HL-60/S4 treated with phorbol 12-myristate 13-acetate at 8.2 ng/mL for 4 days and 3 days (cell line): Measurements from ENCODE around the gene CNOT6L.
"Not testable (repeated sequence)": the region's sequence is repeated elsewhere in the genome, so short reads cannot be mapped to it uniquely, and the experiment has no call there.

ENCODE experiments used
- in situ Hi-C: fragments of 300-500 bp; cut with MboI; formaldehyde crosslinking; loops from 2 replicates; pipeline ENCODE4 v1.15.0; 2022; ENCODE audit warnings: low sequenced_read_pairs

Gene CNOT6L

DNA sequence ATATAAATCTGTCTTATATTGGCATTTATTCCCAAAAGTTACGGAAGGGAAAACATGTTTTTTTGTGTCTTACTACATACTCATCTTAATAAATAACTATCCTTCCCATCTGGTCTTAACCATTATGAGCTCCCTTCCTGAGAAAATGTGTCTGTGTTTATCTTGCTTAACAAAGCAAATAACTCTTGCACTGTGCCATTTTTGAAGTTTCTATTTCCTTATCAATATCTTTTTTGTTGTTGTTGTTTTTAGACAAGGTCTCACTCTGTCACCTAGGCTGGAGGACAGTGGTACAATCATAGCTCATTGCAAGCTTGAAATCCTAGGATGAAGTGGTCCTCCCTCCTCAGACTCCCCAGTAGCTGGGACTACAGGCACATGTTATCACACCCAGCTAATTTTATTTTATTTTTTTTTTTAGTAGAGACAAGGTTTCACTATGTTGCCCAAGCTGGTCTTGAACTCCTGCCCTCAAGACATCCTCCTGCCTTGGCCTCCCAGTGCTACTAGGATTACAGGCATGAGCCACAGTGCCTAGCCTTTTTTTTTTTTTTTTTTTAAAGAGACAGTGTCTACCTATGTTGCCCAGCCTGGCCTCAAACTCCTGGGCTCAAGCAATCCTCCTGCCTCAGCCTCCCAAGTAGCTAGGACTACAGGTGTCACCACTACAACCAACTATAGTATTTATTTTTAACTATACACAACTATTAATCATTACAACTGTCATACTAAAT, 36.9 kb downstream of the CNOT6L start:
- in situ Hi-C loops: no loop called here

DNA sequence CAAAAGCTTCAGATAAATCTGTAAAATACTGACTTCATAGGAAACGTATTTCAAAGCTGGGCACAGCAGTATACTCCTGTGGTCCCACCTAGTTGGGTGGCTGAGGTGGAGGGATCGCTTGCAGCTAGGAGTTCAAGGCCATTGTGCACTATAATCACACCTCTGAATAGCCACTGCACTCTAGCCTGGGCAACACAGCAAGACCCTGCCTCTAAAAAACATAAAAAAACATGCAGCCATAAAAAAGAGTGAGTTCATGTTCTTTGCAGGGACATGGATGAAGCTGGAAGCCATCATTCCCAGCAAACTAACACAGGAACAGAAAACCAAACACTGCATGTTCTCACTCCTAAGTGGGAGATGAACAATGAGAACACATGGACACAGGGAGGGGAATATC, 38.4 kb downstream of the CNOT6L start:
- in situ Hi-C loops: not testable (repeated sequence)

DNA sequence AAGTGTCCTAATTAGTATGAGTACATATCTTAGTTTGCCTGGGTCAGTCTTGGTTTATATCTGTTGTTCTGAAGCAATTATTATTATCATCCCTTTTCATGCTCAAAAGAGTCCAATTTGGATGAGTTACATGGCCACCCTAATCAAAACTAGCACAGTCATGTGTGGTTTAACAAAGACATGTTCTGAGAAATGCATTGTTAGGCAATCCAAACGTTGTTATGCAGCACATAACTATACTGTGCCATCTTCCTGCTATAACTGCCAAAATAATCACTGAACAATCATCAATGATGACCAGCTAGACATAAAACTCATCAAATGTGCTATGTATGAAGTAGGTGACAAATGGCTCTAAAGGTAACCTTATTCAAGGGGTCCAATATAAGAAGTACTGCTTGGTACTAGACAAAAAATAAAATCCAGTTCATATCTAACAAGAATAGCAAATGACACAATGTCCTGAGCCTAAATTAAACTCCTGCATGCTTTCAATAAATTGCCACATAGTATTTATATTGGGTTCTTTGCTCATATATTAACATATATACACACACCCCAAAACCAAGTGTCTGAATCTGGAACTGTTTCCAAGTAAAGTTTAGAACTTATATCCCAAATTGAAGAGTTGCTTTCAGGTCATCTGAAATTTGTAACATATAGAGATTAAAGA, 41.9 kb downstream of the CNOT6L start:
- in situ Hi-C loops: no loop called here

DNA sequence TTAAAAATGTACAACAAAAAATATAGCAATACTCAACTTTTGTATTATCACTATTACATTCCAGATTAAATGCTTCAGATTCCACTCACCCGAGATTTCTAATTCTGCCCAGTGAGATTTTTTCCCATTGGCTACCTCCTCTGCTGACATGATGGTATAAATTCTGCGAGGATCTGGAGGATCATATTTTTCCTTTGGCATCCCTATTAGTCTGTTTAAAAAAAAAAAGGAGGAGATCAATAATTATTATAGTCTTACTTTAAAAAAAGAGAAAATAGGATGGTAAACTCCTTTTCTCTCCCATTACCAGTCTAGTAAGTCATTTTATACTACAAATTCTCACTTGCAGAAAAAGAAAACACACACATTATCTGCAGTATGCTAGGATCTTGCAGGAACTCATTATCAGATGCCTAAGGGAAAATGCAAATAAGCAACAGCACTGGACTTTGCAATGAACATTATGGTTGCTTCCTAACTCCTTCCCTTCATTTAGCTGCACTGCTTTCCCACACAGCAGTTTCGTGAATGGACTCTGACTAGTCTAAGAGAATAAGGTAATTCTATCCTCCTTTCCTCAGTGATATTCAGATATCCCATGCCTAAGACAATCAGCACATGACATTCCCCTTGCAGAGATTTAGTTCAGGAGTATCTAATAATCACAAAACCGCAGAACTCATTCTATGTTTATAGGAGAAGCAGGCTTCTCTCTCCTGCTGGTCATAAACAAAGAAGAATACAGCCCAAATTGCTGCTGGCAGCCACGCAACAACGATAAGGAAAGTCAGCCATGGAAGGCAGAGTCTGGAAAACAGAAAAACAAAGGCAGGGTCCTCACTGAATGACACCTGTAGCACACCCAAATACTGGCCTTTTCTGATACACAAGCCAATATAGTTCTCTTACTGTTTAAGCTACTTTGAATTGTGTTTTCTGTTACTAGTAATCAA, 42.7 kb downstream of the CNOT6L start:
- in situ Hi-C loops: no loop called here

DNA sequence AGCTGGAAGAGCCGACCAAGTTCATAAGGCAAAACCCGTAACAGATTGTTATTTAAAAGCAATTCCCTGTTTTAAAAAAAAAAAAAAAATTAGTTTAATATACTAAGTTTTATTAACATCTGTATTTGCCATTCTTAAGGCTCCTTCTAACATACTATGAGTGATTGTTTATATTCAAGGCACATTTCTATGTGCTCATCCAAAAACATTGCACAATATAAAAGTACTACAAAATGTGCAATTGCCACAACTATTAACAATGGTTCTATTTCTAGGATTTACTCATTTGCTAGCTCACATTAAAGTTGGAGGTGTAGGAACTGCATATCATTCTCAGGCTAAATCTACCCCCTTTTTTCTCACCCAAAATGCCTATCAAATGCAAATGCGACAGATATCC, 46.1 kb downstream of the CNOT6L start:
- in situ Hi-C loops: no loop called here

DNA sequence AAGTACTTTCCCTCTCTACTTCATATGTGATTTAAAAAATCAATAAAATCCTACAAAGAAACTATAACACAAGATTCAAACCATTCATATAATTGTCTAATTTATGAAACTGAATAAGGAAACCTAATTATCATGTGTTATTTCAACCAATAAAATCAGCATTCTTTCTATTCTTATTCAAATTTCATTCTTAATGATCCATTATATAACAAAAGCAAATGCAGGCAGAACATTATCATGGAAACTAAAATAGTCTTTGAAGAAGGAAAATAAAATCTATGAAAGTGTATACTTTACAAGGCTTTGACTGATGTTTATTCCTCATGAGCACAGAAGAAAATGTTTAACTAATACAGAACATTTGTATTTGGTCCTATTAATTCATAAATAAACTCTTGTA, 47.6 kb downstream of the CNOT6L start:
- in situ Hi-C loops: no loop called here

DNA sequence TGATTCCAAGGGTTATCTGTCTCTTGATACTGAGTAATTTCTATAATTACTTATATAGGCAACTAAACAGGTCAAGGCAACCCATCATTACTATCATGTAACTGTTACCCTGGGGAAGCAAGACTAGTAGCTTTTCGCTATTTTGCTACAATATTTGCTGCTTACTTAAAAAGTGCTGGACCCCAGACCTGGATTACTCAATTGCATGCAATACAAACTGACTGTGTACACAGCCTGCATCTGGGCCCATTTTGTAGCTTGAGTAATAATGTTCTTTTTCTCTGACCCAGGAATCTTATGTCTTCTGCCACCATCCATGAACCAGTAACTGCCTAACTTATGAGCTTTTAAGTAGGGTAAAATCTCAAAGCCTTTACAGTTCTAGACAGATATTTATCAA, 53.4 kb downstream of the CNOT6L start:
- in situ Hi-C loops: no loop called here

DNA sequence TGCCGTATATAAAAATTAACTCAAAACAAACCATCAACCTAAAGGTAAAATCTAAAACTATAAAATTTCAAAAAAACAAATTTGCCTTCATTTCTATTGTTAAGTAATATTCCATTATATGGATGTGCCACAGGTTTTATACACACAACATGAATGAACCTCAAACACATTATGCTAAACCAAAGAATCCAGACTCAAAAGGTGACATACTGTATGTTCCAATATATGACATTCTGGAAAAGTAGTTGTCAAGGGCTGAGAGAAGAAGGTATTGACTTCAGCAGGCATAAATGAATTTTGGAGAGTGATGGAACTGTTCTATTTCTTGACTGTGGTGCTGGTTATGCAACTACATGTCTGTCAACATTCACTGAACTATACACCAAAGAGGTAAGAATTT, 56.6 kb downstream of the CNOT6L start:
- in situ Hi-C loops: no loop called here

DNA sequence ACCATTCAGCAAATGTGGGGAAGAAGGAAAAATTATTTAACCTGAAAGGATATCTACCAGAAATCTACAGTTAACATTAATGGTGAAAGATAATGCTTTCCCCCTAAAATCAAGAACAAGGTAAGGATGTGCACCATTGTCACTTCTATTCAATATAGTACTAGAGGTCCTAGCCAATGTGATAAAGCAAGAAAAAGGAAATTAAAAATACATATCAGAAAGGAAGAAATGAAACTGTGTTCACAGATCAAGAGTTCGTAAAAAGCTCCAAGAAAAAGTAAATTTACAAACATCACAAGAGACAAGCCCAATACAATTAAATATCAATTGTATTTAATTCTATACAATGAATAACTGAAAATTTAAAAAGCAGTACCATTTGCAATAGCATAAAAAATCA, 57.6 kb downstream of the CNOT6L start:
- in situ Hi-C loops: no loop called here

DNA sequence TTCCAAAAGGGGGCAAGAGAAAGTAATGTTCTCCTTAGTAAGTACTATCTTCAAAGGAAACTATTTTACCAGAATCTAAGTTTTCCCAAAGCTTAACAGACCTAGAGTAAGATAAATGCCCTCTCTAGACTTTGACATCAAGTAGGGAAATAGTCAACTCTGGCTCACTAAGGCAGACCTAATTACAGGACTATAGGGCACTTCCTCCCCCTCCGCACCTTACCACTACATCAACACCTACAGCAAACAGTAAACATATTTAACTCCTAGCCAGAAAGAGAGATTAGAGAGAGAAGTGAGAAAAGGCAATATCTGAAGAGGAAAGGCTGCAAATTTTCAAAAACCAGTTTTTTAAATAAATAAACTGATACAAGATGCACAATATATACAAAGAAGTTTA, 60.4 kb downstream of the CNOT6L start:
- in situ Hi-C loops: no loop called here

DNA sequence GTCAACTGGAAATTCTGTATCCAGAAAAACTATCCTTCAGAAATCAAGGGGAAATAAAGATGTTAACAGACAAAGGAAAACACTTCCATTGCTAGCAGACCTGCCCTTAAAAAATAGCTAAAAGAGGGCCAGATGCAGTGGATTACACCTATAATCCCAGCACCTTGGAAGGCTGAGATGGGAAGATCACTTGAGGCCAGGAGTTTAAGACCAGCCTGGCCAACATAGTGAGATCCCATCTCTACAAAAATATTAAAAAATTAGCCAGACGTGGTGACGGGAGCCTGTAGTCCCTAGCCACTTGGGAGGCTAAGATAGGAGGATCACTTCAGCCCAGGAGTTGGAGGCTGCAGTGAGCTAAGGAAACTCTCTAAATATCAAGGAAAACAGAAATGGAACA, 67.4 kb downstream of the CNOT6L start:
- in situ Hi-C loops: no loop called here

DNA sequence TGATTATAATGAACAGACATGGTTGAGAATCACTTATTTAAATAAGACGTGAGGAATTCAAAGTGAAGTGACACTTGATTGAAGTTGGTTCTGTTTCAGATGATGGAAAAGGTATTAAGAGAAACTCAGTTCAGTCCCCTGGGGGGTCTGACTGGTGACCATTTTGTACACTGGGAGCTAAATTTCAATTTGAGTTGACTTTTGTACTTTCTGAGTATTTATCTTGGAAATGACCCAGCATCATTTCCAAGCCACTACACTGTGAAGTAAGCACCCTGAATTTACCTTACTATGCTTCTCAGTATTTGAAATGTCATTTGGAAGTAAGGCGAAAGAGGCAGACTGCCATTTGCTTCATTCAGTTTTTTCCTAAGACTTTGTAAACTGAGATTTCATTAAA, 73.4 kb downstream of the CNOT6L start:
- in situ Hi-C loops: no loop called here

DNA sequence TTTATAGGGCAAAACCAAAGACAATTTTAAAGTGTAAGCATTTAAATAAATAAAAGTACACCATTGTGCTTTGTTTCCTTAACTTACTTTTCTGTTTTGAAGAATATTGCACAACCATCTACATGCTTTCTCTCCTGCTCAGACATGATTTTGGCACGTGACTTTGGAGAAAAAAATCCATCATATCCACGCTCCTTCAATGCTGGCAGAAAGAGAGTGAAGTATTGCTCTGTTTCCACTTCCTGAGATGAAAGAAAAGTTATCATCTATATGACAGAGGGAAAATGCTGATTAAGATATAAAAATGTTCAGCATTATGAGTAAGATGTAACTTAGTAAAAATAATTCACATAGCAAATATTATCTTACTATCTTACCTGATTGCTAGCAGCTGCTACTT, 77.1 kb downstream of the CNOT6L start:
- in situ Hi-C loops: no loop called here

DNA sequence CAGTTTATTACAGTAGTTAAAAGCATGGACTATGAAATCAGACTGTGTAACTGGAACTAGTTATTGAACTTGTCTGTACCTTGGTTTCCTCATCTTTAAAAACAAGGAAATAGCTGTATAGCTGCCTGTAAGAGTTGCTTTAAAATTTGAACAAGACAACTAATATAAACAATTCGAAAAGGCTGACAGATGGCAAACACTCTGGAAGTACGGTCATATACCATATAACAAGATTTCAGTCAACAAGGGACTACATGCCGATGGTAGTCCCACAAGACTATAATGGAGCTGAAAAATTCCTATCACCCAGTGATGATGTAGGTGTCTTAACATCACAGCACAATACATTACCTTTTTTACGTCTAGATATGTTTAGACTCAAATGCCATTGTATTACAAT, 78.7 kb downstream of the CNOT6L start:
- in situ Hi-C loops: no loop called here

DNA sequence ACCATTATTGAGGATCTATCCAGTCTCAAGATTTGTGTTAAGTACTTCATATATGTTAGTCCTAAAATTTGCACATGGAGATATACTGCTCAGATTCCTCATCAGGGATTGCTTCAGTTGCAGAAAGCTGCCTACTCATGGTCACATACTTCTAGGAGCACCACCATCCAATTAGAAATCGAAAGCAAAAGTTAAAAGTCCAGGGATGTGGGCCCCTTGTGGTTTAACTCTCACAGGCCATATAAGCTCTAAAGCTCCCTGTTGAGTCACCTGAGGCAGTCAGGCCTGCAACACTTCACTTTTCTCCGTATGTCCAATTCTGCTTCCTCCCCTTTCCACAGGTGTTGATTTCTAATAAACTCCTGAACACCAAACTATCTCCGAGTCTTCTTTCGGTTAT, 84.2 kb downstream of the CNOT6L start:
- in situ Hi-C loops: no loop called here

DNA sequence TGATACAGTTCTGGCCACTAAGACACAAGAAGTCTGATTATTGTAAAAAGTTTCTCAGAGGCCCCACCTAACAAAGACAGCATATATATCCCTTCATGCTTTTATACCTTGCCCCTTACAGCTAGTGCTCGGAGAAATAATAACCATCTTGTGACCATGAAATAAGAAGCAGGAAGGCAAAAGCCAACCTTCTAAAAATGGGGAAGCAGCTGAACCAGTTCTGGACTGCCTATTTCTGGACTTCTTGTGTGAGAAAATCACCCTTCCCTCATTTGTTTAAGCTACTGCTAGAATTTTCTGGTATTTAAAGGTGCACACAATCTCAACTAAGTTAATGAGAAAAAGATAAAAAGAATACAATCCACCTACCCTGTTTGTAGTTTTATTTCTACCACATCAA, 87.5 kb downstream of the CNOT6L start:
- in situ Hi-C loops: no loop called here

DNA sequence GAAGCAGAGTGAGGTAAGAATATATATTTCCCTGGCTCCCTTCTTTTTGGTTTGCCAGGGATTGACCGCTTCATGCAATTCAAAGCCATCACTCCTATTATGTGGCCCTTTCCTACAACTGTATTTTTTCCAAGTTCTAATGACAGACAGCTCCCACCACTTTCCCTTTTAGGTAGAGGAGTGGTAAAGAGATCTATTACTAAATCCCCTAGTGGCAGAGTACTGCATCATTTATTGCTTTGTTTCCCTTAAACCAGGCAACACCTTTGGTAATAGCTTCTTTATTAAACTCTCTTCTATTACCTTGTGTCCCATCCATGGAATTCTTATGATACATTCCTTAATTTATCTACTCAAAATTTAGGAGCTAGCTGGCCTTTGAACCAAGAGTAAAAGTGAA, 90.7 kb downstream of the CNOT6L start:
- in situ Hi-C loops: no loop called here

DNA sequence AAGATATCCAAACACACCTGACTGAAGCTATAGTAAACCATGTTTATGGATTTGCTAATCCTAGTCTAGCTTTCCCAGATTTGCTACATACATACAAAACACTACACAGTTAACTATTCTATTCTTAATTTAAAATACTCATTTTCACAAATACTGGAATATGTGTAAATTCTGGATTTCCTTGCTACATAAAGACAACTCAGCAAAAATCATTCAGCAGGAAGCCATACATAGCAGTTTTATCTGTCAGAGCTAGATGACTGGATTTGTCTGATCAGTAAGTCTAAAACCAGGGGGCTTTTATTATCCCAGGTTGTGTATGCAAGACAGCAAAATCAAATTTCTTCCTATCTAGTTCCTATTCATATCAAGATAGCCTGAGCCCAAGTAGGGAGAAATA, 98.1 kb downstream of the CNOT6L start:
- in situ Hi-C loops: no loop called here

DNA sequence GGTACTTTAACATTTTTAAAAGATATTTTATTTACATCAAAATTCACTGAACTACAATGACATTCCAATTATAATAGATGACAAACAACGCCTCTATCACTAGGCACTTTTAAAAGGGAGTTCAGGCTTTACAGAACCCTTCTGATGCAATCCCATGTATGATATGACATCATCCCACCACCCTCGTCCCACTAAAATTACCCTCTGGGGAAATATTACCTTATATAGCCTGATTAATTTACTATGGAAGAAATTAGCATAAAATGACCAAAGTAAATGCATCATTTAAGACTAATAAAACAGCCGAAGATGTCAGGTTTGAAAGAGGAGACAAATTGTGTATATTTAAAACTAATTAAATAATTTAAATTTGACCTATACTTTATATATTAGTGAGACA, 100.7 kb downstream of the CNOT6L start:
- in situ Hi-C loops: not testable (repeated sequence)

DNA sequence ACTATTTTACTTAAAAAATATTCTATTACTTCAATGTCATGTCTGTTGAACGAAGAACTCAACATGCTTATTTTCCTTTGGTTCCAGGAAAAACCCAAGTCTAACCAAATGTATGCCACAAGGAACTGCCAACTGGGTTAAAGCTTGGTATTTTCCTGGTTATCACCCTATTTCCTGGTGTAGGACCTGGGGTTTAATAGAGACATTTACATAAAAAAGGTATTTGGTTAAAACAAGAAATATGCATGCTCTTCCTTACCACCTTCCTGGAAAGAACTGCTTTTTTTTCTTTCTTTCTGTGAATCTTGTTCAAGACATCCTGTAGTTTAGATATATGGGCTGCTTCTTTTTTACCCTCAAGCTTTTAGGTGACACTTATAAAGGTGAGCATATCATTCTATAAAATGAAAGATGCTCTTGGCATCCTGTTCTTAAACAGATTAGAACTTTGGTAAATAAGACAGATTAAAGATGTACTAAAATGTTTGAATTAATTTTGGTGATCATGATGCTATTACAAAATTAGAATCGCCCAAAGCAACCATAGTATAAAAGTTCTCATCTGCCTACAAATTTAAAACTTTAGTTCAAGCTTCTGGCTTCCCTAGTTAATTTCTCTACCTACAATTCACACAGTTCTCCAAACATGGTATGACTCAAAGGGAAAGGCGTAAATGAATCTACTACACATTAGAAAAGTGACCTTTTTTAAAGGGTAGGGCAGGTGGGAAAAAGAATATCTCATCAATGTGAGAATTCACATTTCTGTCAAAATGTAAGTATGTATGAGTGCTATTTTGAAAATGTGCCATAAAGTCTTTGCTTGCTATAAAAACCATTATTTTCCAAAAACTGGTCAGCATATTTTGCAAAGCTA, 103.5 kb downstream of the CNOT6L start:
- in situ Hi-C loops: no loop called here

DNA sequence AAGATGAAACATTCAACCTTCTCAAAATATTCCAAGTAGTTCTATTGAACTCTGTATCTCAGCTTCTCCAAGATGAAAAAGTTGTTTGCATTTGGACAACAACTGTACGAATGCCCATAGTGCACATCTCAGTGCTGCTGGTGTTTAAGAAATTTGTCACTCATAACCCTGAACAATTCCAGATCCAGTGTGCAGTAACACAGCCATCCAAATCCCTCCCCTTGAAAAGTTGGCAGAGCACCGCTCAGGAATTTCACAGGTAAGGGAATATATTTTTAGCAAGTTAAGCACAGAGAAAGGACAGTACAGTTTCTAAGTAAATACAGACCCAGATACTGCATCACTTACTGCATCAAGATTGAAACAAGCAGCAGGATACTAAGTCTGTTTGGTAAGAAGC, 104.7 kb downstream of the CNOT6L start:
- in situ Hi-C loops: no loop called here
